ENCODE data around the gene UBE4B.

Gene UBE4B

GRCh38 chr1:10146391-10146790, 113.6 kb downstream of the UBE4B start:
- H3K27me3 ChIP-seq (ENCODE audit: insufficient read depth, low read length, poor library complexity): no peaks in the 10 kb centered on the region
- no peak overlapping the region for H3K56ac ChIP-seq (ENCODE audit: low read length)
- no peak overlapping the region for H3K4me2 ChIP-seq (ENCODE audit: low read length)
- H2BK15ac ChIP-seq (replicated peaks; ENCODE audit: low read depth): no peak overlapping the region
- no peak overlapping the region for H3K23ac ChIP-seq (ENCODE audit: low read length)
- H4K5ac ChIP-seq (ENCODE audit: low read length): no peak overlapping the region
- H3K27ac ChIP-seq (ENCODE audit: low read depth, low read length): no peak overlapping the region
- H2BK5ac ChIP-seq (ENCODE audit: low read length): no peak overlapping the region
- H3K79me2 ChIP-seq (ENCODE audit: control insufficient read depth, insufficient read depth, low read length): no peaks in the 10 kb centered on the region
- no peak overlapping the region for H3K9ac ChIP-seq (ENCODE audit: low read length)
- no CpG with 5 or more reads among the region's 8 CpGs for WGBS (ENCODE audit: extremely low coverage, insufficient coverage, low lambda C conversion rate)
- H2AK5ac ChIP-seq (ENCODE audit: low read length): no peak overlapping the region
- H3K18ac ChIP-seq (ENCODE audit: low read length): no peak overlapping the region
- no peak overlapping the region for H2BK120ac ChIP-seq (ENCODE audit: low read depth, low read length)
- H3K36me3 ChIP-seq (ENCODE audit: control insufficient read depth, insufficient read depth, low read length): no peaks in the 10 kb centered on the region
- no peaks in the 10 kb centered on the region for H3K79me1 ChIP-seq (ENCODE audit: low read length)
- H3K4me3 ChIP-seq (ENCODE audit: low read length): no peak overlapping the region
- no peak overlapping the region for H3K4ac ChIP-seq (ENCODE audit: low read depth, low read length)
- no peaks in the 10 kb centered on the region for H3K4me1 ChIP-seq (ENCODE audit: control insufficient read depth, low read depth, low read length)
- H4K8ac ChIP-seq (ENCODE audit: low read depth, low read length): no peak overlapping the region
- DNase-seq: peak; percentile 39

- Histone ChIP-seq H3K4me1 (ENCODE audit: control insufficient read depth, low read depth, low read length) (no peaks in the 10 kb centered on the region), H4K8ac (ENCODE audit: low read depth, low read length) (no peak overlapping the region), H2BK5ac (ENCODE audit: low read length) (no peak overlapping the region), H3K4me2 (ENCODE audit: low read length) (no peak overlapping the region), H3K9ac (ENCODE audit: low read length) (no peak overlapping the region), H3K23ac (ENCODE audit: low read length) (no peak overlapping the region), H3K27ac (ENCODE audit: low read depth, low read length) (no peak overlapping the region), H2BK15ac (replicated peaks; ENCODE audit: low read depth) (no peak overlapping the region), H3K27me3 (ENCODE audit: insufficient read depth, low read length, poor library complexity) (no peaks in the 10 kb centered on the region), H3K4me3 (ENCODE audit: low read length) (no peak overlapping the region), H3K18ac (ENCODE audit: low read length) (no peak overlapping the region), H2BK120ac (ENCODE audit: low read depth, low read length) (no peak overlapping the region), H3K56ac (ENCODE audit: low read length) (no peak overlapping the region), H3K36me3 (ENCODE audit: control insufficient read depth, insufficient read depth, low read length) (no peaks in the 10 kb centered on the region), H3K4ac (ENCODE audit: low read depth, low read length) (no peak overlapping the region), H2AK5ac (ENCODE audit: low read length) (no peak overlapping the region), H4K5ac (ENCODE audit: low read length) (no peak overlapping the region), H3K79me1 (ENCODE audit: low read length) (no peaks in the 10 kb centered on the region), H3K79me2 (ENCODE audit: control insufficient read depth, insufficient read depth, low read length) (no peaks in the 10 kb centered on the region)
- DNase-seq: no peak
Measured at GRCh38 chr1:10149231-10149630, 116.5 kb downstream of the UBE4B start.

- DNase-seq: peak; percentile 68
- Histone ChIP-seq H4K5ac (ENCODE audit: low read length) (no peak overlapping the region), H2BK15ac (replicated peaks; ENCODE audit: low read depth) (no peak overlapping the region), H4K8ac (ENCODE audit: low read depth, low read length) (no peak overlapping the region), H3K4me1 (ENCODE audit: control insufficient read depth, low read depth, low read length) (no peaks in the 10 kb centered on the region), H3K79me2 (ENCODE audit: control insufficient read depth, insufficient read depth, low read length) (no peaks in the 10 kb centered on the region), H3K27ac (ENCODE audit: low read depth, low read length) (no peak overlapping the region), H3K23ac (ENCODE audit: low read length) (no peak overlapping the region), H3K4me2 (ENCODE audit: low read length) (no peak overlapping the region), H3K56ac (ENCODE audit: low read length) (no peak overlapping the region), H2AK5ac (ENCODE audit: low read length) (no peak overlapping the region), H3K4ac (ENCODE audit: low read depth, low read length) (no peak overlapping the region), H3K18ac (ENCODE audit: low read length) (no peak overlapping the region), H3K27me3 (ENCODE audit: insufficient read depth, low read length, poor library complexity) (no peaks in the 10 kb centered on the region), H3K36me3 (ENCODE audit: control insufficient read depth, insufficient read depth, low read length) (no peaks in the 10 kb centered on the region), H3K9ac (ENCODE audit: low read length) (no peak overlapping the region), H3K4me3 (ENCODE audit: low read length) (no peak overlapping the region), H3K79me1 (ENCODE audit: low read length) (no peaks in the 10 kb centered on the region), H2BK5ac (ENCODE audit: low read length) (no peak overlapping the region), H2BK120ac (ENCODE audit: low read depth, low read length) (no peak overlapping the region)
- no CpG with 5 or more reads among the region's 8 CpGs for WGBS (ENCODE audit: extremely low coverage, insufficient coverage, low lambda C conversion rate)
Measured at GRCh38 chr1:10152709-10153284, 120.0 kb downstream of the UBE4B start.

- no peak overlapping the region for H3K23ac ChIP-seq (ENCODE audit: low read length)
- H4K5ac ChIP-seq (ENCODE audit: low read length): no peak overlapping the region
- no peak overlapping the region for H3K56ac ChIP-seq (ENCODE audit: low read length)
- H3K27ac ChIP-seq (ENCODE audit: low read depth, low read length): no peak overlapping the region
- H3K4me3 ChIP-seq (ENCODE audit: low read length): no peak overlapping the region
- no peak overlapping the region for H2BK15ac ChIP-seq (replicated peaks; ENCODE audit: low read depth)
- no peak overlapping the region for H3K18ac ChIP-seq (ENCODE audit: low read length)
- no peaks in the 10 kb centered on the region for H3K27me3 ChIP-seq (ENCODE audit: insufficient read depth, low read length, poor library complexity)
- no peak overlapping the region for H2AK5ac ChIP-seq (ENCODE audit: low read length)
- no peak overlapping the region for H2BK120ac ChIP-seq (ENCODE audit: low read depth, low read length)
- H3K36me3 ChIP-seq (ENCODE audit: control insufficient read depth, insufficient read depth, low read length): peaks cover 2% of the 10 kb centered on the region
- no peak overlapping the region for H2BK5ac ChIP-seq (ENCODE audit: low read length)
- H3K4ac ChIP-seq (ENCODE audit: low read depth, low read length): no peak overlapping the region
- no peak overlapping the region for H3K4me2 ChIP-seq (ENCODE audit: low read length)
- no peak overlapping the region for H3K9ac ChIP-seq (ENCODE audit: low read length)
- H3K4me1 ChIP-seq (ENCODE audit: control insufficient read depth, low read depth, low read length): no peaks in the 10 kb centered on the region
- no peak for DNase-seq
- no CpG with 5 or more reads among the region's 4 CpGs for WGBS (ENCODE audit: extremely low coverage, insufficient coverage, low lambda C conversion rate)
- no peaks in the 10 kb centered on the region for H3K79me2 ChIP-seq (ENCODE audit: control insufficient read depth, insufficient read depth, low read length)
- no peaks in the 10 kb centered on the region for H3K79me1 ChIP-seq (ENCODE audit: low read length)
- no peak overlapping the region for H4K8ac ChIP-seq (ENCODE audit: low read depth, low read length)
Measured at GRCh38 chr1:10155087-10155712, 122.4 kb downstream of the UBE4B start.

DNA sequence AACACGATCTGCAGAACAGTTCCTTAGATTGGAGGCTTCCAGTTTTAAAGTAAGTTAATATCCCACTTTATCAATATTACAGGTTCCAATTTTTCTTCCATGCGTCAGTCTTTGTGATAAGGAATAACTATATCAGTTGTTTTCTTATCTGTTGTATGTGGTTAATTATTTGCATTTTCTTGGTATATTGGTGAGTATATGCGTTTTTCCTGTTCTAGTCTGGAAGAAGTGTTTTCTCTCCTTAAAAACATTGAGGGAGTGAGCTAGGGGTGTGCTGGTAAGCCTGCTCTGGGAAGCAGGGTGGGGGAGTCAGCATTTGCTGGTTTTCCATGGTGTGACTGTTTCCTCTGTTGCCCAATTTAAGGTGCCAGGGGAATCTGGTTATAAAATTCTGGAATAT, 127.4 kb downstream of the UBE4B start:
- Histone ChIP-seq H4K5ac (ENCODE audit: low read length) (no peak overlapping the region), H2AK5ac (ENCODE audit: low read length) (no peak overlapping the region), H3K36me3 (ENCODE audit: control insufficient read depth, insufficient read depth, low read length) (peaks cover 2% of the 10 kb centered on the region), H3K9ac (ENCODE audit: low read length) (no peak overlapping the region), H3K4me1 (ENCODE audit: control insufficient read depth, low read depth, low read length) (no peaks in the 10 kb centered on the region), H2BK5ac (ENCODE audit: low read length) (no peak overlapping the region), H3K23ac (ENCODE audit: low read length) (no peak overlapping the region), H2BK15ac (replicated peaks; ENCODE audit: low read depth) (no peak overlapping the region), H3K27ac (ENCODE audit: low read depth, low read length) (no peak overlapping the region), H2BK120ac (ENCODE audit: low read depth, low read length) (no peak overlapping the region), H3K4ac (ENCODE audit: low read depth, low read length) (no peak overlapping the region), H3K79me2 (ENCODE audit: control insufficient read depth, insufficient read depth, low read length) (no peaks in the 10 kb centered on the region), H3K4me2 (ENCODE audit: low read length) (no peak overlapping the region), H3K56ac (ENCODE audit: low read length) (no peak overlapping the region), H4K8ac (ENCODE audit: low read depth, low read length) (no peak overlapping the region), H3K18ac (ENCODE audit: low read length) (no peak overlapping the region), H3K79me1 (ENCODE audit: low read length) (no peaks in the 10 kb centered on the region), H3K27me3 (ENCODE audit: insufficient read depth, low read length, poor library complexity) (no peaks in the 10 kb centered on the region), H3K4me3 (ENCODE audit: low read length) (no peak overlapping the region)
- no peak for DNase-seq
- no CpG with 5 or more reads among the region's 3 CpGs for WGBS (ENCODE audit: extremely low coverage, insufficient coverage, low lambda C conversion rate)

DNA sequence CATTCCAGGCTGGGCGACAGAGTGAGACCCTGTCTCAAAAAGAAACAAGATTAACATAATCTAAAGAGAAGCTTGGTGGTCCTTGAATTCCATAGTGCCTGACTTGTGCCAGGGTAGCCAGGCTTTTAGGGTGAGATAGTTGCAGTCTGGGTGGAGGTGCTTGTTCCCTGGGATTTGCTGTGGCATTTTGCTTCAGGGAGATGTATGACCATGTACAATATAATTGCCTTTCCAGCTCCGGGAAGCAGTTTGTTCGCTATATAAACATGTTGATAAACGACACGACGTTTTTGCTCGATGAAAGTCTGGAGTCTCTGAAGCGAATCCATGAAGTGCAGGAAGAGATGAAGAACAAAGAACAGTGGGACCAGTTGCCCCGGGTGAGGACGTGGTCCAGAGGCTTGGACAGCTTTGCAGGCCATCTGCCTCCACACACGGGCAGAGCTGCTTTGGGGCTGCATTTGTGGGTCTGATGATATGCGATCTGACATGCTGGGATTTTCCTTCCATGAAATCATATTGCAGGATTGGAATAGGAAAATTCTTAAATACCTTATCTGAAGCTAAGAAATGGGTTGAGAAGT, 128.2 kb downstream of the UBE4B start:
- H2BK15ac ChIP-seq (replicated peaks; ENCODE audit: low read depth): no peak overlapping the region
- no peak overlapping the region for H4K8ac ChIP-seq (ENCODE audit: low read depth, low read length)
- H3K27me3 ChIP-seq (ENCODE audit: insufficient read depth, low read length, poor library complexity): no peaks in the 10 kb centered on the region
- no peak overlapping the region for H4K5ac ChIP-seq (ENCODE audit: low read length)
- H3K4me3 ChIP-seq (ENCODE audit: low read length): no peak overlapping the region
- H3K23ac ChIP-seq (ENCODE audit: low read length): no peak overlapping the region
- no peak overlapping the region for H3K9ac ChIP-seq (ENCODE audit: low read length)
- no peak overlapping the region for H3K18ac ChIP-seq (ENCODE audit: low read length)
- no peaks in the 10 kb centered on the region for H3K4me1 ChIP-seq (ENCODE audit: control insufficient read depth, low read depth, low read length)
- H3K27ac ChIP-seq (ENCODE audit: low read depth, low read length): no peak overlapping the region
- H2AK5ac ChIP-seq (ENCODE audit: low read length): no peak overlapping the region
- no CpG with 5 or more reads among the region's 12 CpGs for WGBS (ENCODE audit: extremely low coverage, insufficient coverage, low lambda C conversion rate)
- no peak for DNase-seq
- H3K4ac ChIP-seq (ENCODE audit: low read depth, low read length): no peak overlapping the region
- peaks cover 2% of the 10 kb centered on the region for H3K36me3 ChIP-seq (ENCODE audit: control insufficient read depth, insufficient read depth, low read length)
- H3K4me2 ChIP-seq (ENCODE audit: low read length): no peak overlapping the region
- H3K56ac ChIP-seq (ENCODE audit: low read length): no peak overlapping the region
- H2BK120ac ChIP-seq (ENCODE audit: low read depth, low read length): no peak overlapping the region
- H3K79me1 ChIP-seq (ENCODE audit: low read length): no peaks in the 10 kb centered on the region
- no peak overlapping the region for H2BK5ac ChIP-seq (ENCODE audit: low read length)
- no peaks in the 10 kb centered on the region for H3K79me2 ChIP-seq (ENCODE audit: control insufficient read depth, insufficient read depth, low read length)

Data from mesendoderm (in vitro differentiated cells).